ENCODE results near the gene CYB5D1.

GRCh38 chr17:7823581-7824001 lies 34.2 kb upstream of the CYB5D1 start:
- TF ChIP-seq CTCF (IDR thresholded peaks at IDR 0.05; ENCODE audit: low read depth, low read length), result no peak
- no peak for TF ChIP-seq POLR2A (IDR thresholded peaks at IDR 0.05; ENCODE audit: extremely low read depth, insufficient read length)

All from NB4 (cell line).